Measurements from ENCODE around the gene GDI1.
A peak's percentile ranks its signal among the peaks of the same experiment; 100 is the strongest.

Gene GDI1

DNA sequence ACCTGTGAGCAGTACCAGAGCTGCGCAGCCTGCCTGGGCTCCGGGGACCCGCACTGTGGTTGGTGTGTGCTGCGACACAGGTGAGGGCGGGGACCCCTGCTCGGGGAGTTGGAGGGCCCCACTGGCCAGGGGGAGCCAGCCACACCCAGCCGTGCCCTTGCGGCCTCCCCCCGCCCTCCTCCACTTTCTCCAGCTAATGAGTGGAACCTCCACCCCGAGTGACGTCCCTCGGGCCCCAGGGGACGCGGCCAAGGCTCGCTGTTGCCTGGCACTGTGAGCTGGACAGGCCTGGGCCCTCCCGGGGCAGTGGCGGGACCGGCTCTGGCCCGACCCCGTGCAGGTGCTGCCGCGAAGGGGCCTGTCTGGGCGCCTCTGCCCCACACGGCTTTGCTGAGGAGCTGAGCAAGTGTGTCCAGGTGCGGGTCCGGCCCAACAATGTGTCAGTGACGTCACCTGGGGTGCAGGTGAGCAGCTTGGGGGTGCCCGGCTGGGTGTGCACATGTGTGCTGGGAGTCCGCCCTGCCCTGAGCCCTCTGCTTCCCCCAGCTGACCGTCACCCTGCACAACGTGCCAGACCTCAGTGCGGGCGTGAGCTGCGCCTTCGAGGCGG is 26.8 kb downstream of the GDI1 start:
- DNase-seq, result no peak

GRCh38 chrX:154464806-154465365 is 27.9 kb downstream of the GDI1 start:
- no peak for DNase-seq

DNA sequence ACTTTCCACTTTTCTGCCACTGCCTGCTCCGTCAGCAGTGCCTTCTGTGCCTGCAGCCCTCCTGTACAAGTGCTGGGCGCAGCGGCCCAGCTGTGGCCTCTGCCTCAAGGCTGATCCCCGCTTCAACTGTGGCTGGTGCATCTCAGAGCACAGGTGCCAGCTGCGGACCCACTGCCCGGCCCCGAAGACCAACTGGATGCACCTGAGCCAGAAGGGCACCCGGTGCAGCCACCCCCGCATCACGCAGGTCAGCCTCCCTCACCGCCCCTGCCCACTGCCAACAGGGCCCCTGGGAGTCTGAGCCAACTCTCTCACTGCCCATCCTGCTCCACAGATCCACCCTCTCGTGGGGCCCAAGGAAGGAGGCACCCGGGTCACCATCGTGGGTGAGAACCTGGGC is 28.6 kb downstream of the GDI1 start:
- no peak for DNase-seq

DNA sequence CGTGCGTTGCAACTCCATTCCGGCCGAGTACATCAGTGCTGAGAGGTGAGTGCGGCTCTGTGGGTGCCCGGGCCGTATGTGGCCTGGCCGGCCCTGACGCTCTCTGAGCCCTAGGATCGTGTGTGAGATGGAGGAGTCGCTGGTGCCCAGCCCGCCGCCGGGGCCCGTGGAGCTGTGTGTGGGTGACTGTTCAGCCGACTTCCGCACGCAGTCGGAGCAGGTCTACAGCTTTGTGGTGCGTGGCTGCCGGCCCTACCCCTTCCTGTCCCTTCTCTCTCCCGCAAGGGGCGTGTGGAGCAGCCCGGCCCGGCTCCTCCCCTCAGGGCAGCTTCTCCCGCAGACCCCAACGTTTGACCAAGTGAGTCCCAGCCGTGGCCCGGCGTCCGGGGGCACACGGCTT is 29.1 kb downstream of the GDI1 start:
- no peak for DNase-seq

DNA sequence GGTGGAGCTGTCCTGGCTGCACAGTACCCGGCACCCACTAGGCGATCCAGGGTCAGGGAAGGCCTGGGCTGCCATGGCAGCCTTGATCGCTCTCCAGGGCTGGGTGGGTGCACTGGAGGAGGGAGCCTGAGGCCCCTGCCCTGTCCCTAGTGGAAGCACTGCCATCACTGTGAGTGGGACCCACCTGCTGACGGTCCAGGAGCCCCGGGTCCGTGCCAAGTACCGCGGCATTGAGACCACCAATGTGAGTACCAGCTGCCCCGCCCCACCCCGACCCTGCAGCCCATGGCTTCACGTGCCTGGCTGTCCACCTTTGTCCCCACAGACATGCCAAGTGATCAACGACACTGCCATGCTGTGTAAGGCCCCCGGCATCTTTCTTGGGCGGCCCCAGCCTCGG is 30.0 kb downstream of the GDI1 start:
- no peak for DNase-seq

- no peak for DNase-seq
Measured at GRCh38 chrX:154467556-154467955, 30.6 kb downstream of the GDI1 start.

GRCh38 chrX:154468217-154468616 is 31.3 kb downstream of the GDI1 start:
- no peak for DNase-seq

- DNase-seq, result no peak
Measured at GRCh38 chrX:154469114-154469513, 32.2 kb downstream of the GDI1 start.

DNA sequence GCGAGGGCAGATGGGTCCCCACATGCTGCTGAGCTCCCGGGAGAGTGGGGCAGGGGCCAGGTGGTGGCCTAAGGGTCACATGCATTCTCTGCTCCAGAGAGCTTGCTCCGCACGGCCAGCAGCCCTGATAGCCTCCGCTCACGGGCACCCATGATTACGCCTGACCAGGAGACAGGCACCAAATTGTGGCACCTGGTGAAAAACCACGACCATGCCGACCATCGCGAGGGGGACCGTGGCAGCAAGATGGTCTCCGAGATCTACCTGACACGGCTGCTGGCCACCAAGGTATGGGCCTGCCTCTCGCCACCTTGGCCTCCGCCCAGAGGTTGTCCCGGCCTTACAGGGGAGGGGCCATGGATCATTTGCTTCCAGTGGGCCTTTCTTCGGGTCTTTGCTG is 32.9 kb downstream of the GDI1 start:
- DNase-seq, result no peak

GRCh38 chrX:154470434-154470833 is 33.5 kb downstream of the GDI1 start:
- DNase-seq, result no peak

DNA sequence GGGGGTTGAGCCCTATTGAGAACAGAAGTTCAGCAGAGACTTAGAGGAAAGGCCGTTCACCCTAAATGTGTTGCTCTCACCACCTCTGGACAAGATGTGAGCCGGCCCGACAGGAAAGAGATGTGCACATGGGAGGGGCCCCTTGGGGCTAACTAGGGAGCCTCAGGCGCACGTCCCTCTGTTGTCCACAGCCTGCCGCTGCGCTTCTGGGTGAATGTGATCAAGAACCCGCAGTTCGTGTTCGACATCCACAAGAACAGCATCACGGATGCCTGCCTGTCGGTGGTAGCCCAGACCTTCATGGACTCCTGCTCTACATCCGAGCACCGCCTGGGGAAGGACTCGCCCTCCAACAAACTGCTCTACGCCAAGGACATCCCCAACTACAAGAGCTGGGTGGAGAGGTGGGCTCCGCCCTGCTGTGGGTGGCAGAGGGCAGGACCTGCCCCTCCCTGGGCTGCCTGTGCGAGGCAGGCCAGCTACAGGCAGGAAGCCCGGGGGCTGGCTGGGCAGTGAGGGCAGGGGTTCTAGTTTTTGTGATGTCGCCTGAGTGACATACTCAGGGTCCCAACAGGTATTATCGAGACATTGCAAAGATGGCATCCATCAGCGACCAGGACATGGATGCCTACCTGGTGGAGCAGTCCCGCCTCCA is 34.1 kb downstream of the GDI1 start:
- DNase-seq, result no peak

DNA sequence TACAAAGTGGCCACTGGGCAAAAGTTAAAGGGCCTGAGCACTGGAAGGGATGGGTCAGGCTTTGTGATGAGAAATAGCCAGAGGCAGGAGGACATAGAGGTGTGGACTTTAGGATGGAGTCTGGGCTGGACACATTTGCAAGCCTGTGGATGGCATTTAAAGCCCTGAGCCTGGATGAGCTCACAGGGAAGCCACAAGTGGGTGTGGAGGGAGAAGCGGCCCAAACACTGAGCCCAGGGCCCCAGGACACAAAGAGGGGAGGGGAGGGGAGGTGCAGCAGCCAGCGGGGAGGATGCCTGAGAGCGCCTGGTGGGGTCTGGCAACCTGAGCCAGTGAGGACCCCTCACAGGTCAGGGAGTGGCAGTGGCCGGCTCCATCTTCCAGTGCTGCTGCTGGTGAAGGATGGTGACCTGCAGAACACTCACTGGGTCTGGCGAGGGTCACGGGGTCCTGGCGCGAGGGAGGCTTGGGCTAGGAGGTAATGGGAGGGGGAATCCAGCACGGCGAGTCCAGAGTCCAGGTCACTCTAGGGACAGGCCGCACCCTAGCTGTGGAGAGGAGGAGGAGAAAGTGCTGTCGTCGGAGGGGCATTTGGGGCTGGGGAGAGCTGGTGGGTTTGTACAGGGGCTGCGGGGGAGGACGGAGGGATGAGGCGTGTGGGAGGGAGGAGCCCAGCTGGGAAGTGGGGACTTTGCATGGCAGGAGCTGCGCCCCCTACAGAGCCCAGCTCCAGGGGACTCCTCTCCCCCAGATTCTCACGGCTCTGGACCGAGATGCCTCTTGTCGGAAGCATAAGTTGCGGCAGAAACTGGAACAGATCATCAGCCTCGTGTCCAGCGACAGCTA is 35.1 kb downstream of the GDI1 start:
- no peak for DNase-seq

DNA sequence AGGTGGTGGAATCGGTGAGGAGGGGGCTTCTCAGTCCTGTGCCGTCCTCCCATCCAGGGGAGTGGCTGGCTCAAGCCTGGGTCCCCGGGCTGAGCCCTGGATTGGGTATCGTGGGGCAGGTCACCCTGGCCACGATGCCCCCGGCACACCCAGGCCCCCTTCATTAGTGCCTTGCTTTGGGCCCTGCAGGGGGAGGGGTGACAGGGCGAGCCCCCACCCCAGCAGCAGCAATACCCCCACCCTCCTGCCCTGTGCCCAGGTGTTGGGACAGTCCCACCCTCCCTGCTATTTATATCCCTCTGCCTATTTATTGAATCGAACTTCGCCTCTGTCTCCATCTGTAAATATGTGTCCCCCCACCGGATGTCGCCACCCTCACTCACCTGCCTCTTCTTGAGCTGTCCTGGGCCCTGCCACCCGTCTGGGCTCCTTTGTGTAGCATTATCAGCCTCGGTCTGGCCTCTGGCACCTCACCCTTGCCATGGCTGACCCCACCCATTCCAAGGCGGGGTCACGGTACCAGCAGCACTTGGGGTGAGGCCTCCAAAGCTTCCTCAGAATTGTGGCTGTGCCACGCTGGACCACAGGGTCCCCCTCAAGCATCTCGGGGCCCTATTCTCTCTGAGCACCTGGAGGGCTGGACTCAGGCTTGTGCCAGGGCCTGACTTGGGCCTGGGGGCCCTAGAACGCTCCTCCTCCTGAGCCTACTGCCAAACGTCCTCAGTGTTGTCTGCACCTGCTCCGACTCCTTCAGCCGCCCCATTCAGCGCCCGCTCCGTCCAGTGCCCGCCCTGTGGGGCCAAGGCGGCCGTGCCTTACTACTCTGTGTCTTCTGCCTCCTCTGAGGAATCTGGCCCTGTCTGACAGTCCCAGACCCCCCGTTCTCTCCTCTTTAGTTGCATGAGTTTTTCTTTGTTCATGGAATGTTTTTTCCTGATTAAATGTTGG is 36.0 kb downstream of the GDI1 start:
- DNase-seq, result no peak

- no peak for DNase-seq
Measured at GRCh38 chrX:154473683-154474082, 36.7 kb downstream of the GDI1 start.

DNA sequence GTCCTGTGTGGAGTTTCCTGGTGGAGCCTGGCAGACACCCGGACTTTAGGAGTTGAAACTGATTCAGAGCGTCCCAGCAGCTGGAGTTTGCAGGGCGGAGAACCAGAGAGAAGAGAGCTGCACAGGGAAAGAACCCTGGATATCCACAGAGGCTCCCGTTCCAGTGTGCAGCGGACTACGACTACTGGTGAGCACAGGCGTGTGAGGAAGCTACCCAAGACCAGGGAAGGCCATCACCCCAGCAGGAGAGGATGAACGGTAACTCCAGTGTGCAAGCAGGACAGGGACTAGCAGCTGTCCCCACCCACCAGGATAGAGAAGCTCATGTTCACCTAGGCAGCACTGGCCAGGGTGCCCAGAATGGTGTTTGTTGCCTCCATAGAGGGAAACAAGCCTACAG is 39.9 kb downstream of the GDI1 start:
- no peak for DNase-seq

- no peak for DNase-seq
Measured at GRCh38 chrX:154477891-154478477, 41.0 kb downstream of the GDI1 start.

DNA sequence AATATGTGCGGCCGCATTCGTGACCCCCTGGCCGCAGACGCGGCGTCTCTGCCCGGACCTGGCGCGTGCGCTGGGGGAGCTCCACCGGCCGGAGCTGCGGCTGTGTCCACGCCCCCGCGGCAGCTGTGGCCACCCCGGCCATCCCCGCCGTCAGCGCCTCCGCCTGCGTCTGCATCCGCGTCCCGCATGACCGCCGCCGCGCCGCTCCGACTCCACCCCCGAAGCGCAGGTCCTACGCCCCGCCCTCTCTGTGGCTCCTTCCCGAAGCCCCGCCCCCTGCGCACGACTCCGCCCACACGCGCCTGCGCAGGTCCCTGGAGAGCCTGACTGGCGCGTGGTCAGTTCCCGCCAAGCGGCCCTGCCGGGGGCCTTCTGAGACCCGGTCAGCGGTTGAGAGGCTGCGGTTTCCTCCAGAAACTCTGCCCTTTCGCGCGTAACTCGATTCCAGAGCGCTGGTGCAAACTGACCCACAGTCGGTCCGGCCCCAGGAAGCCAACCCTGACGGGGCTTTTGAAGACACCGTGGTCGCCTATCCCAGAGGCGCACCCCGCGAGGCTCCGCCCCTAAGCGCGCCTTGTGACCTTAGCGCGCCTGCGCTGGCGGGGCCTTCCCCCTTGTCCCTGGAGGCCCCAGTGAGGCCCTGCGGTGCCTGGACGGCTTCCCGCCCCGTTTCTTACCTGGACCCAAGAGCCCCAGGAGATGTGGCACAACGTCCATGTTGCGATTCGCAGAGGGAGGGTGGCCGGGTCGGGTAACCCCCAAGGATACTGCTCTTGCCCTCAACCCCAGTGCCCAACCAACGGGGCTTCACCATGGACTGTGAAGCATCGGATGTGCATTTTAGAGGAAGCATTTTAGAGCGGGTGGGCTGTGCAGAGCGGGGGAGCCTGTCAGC is 42.0 kb downstream of the GDI1 start, which contains the start of gene LAGE3:
Gene LAGE3 (minus strand): TSS at position 554 of the 895 bp plus-strand sequence. CDS start 366 bp downstream, at position 188.
- DNase-seq, result peak; percentile 90 to 94

GRCh38 chrX:154481195-154481594 is 44.2 kb downstream of the GDI1 start:
- DNase-seq, result no peak

GRCh38 chrX:154481911-154482601 is 45.1 kb downstream of the GDI1 start:
- DNase-seq, result no peak

GRCh38 chrX:154482786-154483185 is 45.8 kb downstream of the GDI1 start:
- DNase-seq, result no peak

All from inflammatory macrophage (primary cell).